Activated CD8-positive, alpha-beta T cell treated with anti-CD3 and anti-CD28 coated beads, Interleukin-2, amount 10 ng/mL, durations not matched to agents 7 days and 5 days (primary cell): Measurements from ENCODE around the gene LPCAT2. TPM values are rescaled to one million over a fixed set of nuclear protein-coding genes. Genes with fewer than 3 reads are reported as not detected.

ENCODE experiments used
- ATAC-seq: fragments of 150-1000 bp; cut with Tn5 transposase; one replicate; pipeline ENCODE4 v1.10.0; 2021; ENCODE audit warnings: moderate library complexity
- CTCF ChIA-PET: fragments of 350-600 bp; sonication (Branson Sonifier 250); formaldehyde crosslinking; loops from one replicate; lab custom pipeline; 2021; ENCODE audit warnings: antibody characterized with exemption; lab: Charles Lee
- POLR2A ChIA-PET: fragments of 350-600 bp; sonication (Branson Sonifier 250); formaldehyde crosslinking; loops from one replicate; lab custom pipeline; 2021; ENCODE audit warnings: antibody characterized with exemption; lab: Charles Lee
- DNase-seq: peaks from one replicate; pipeline ENCODE4 v3.0.0-alpha.2; 2020
- H3K27ac Mint-ChIP-seq: one replicate; pipeline ENCODE4 v1.8.0; 2021; ENCODE audit warnings: mild to moderate bottlenecking, mixed read lengths
- H3K27me3 Mint-ChIP-seq: one replicate; pipeline ENCODE4 v1.8.0; 2021; ENCODE audit warnings: low read depth, mixed read lengths
- H3K36me3 Mint-ChIP-seq: one replicate; pipeline ENCODE4 v1.8.0; 2021; ENCODE audit warnings: low read depth, mixed read lengths
- H3K4me1 Mint-ChIP-seq: one replicate; pipeline ENCODE4 v1.8.0; 2021; ENCODE audit warnings: low read depth, mixed read lengths
- H3K4me3 Mint-ChIP-seq: one replicate; pipeline ENCODE4 v1.8.0; 2021; ENCODE audit warnings: mild to moderate bottlenecking, mixed read lengths
- H3K9me3 Mint-ChIP-seq: one replicate; pipeline ENCODE4 v1.8.0; 2022; ENCODE audit warnings: mixed read lengths; ENCODE audit not compliant: insufficient read depth
- total RNA-seq, 2 experiments: library from RNA; stranded (reverse); gene quantifications; one replicate each; pipeline ENCODE4 v1.2.3, GENCODE V29; 2021

LPCAT2 gene
- total RNA-seq, 2 experiments from 2014 or later, result 0.37 TPM; not detected in 1

- no peak for DNase-seq
- Mint-ChIP-seq H3K4me3 (no peak overlapping the region), H3K27me3 (no peaks in the 10 kb centered on the region), H3K27ac (no peak overlapping the region), H3K36me3 (no peaks in the 10 kb centered on the region), H3K4me1 (no peaks in the 10 kb centered on the region), H3K9me3 (no peaks in the 10 kb centered on the region)
- ChIA-PET POLR2A (no interaction called here), CTCF (no interaction called here)
- ATAC-seq, result no peak
Observed at GRCh38 chr16:55487048-55487803, 21.6 kb upstream of the LPCAT2 start.

DNA sequence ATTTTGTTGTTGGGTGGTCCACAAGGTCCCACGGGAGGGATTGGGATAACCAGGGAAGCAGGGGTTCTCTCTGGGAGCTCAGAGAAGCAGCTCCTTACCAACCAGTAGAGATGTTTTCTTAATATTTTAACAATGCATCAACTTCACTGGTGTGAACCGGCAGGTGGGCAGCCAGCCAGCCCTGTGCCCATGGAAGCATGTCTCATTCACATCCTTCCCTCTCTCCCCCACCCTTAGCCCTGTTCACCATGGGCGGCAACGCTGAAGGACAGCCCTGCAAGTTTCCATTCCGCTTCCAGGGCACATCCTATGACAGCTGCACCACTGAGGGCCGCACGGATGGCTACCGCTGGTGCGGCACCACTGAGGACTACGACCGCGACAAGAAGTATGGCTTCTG is 20.6 kb upstream of the LPCAT2 start:
- Mint-ChIP-seq H3K9me3 (no peaks in the 10 kb centered on the region), H3K27ac (no peak overlapping the region), H3K36me3 (no peaks in the 10 kb centered on the region), H3K27me3 (no peaks in the 10 kb centered on the region), H3K4me3 (no peak overlapping the region), H3K4me1 (no peaks in the 10 kb centered on the region)
- ChIA-PET CTCF (no interaction called here), POLR2A (no interaction called here)
- no peak for DNase-seq
- no peak for ATAC-seq

GRCh38 chr16:55489119-55489955 is 19.5 kb upstream of the LPCAT2 start:
- ATAC-seq (no peak), DNase-seq (no peak)
- Mint-ChIP-seq H3K27ac (no peak overlapping the region), H3K4me3 (no peak overlapping the region), H3K27me3 (no peaks in the 10 kb centered on the region), H3K4me1 (no peaks in the 10 kb centered on the region), H3K9me3 (no peaks in the 10 kb centered on the region), H3K36me3 (no peaks in the 10 kb centered on the region)
- ChIA-PET POLR2A (no interaction called here), CTCF (no interaction called here)

GRCh38 chr16:55489956-55490265 is 19.0 kb upstream of the LPCAT2 start:
- Mint-ChIP-seq H3K27me3 (no peaks in the 10 kb centered on the region), H3K36me3 (no peaks in the 10 kb centered on the region), H3K9me3 (no peaks in the 10 kb centered on the region), H3K27ac (no peak overlapping the region), H3K4me1 (no peaks in the 10 kb centered on the region), H3K4me3 (no peak overlapping the region)
- DNase-seq (no peak), ATAC-seq (no peak)
- POLR2A ChIA-PET, result no interaction called here
- CTCF ChIA-PET, result interaction anchor here (1.6 kb wide), 1 partner anchor 24 kb away, joined by 4 read pairs; no protein-coding TSS in a partner anchor

DNA sequence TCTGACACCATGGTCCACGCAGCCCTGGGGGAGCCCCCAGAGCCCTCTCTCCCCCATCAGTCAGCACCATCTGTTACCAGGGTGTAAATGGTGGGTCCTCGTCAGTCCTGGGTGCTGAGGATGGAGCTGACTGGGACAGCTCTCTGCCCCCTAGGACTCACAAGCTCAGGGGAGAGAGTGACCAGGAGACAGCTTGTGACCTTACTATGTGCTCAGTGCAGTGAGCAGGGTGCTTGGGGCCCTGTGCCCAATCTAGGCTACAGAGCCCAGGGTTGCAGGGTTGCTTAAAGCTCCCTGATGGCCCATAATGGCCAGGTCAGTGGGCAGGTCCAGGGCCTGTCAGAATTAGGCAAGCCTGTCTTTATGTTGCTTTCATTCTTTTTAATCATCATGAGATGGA is 18.6 kb upstream of the LPCAT2 start:
- H3K4me3 Mint-ChIP-seq, result no peak overlapping the region
- no peaks in the 10 kb centered on the region for H3K4me1 Mint-ChIP-seq
- POLR2A ChIA-PET, result no interaction called here
- no peaks in the 10 kb centered on the region for H3K27me3 Mint-ChIP-seq
- no peaks in the 10 kb centered on the region for H3K9me3 Mint-ChIP-seq
- no peaks in the 10 kb centered on the region for H3K36me3 Mint-ChIP-seq
- no peak overlapping the region for H3K27ac Mint-ChIP-seq
- CTCF ChIA-PET, result interaction anchor here (1.6 kb wide), 1 partner anchor 25 kb away, joined by 4 read pairs; no protein-coding TSS in a partner anchor
- ATAC-seq (no peak), DNase-seq (no peak)

DNA sequence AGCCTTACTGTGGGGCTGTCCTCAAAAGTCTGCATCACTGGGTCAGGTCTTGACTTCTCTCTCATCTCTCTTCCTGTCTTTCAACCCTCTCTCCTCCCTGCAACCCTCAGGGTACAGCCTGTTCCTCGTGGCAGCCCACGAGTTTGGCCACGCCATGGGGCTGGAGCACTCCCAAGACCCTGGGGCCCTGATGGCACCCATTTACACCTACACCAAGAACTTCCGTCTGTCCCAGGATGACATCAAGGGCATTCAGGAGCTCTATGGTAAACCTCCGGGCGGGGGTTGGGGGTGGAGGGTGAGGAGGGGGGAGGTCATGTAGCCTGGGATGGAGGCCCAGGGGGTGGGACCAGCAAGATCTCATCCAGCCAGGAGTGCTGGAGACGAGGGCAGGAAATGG is 17.2 kb upstream of the LPCAT2 start:
- Mint-ChIP-seq H3K27ac (no peak overlapping the region), H3K27me3 (no peaks in the 10 kb centered on the region), H3K4me1 (peaks cover under 1% of the 10 kb centered on the region), H3K36me3 (no peaks in the 10 kb centered on the region), H3K4me3 (no peak overlapping the region), H3K9me3 (no peaks in the 10 kb centered on the region)
- ATAC-seq (no peak), DNase-seq (no peak)
- CTCF ChIA-PET, result no interaction called here
- POLR2A ChIA-PET, result no interaction called here

DNA sequence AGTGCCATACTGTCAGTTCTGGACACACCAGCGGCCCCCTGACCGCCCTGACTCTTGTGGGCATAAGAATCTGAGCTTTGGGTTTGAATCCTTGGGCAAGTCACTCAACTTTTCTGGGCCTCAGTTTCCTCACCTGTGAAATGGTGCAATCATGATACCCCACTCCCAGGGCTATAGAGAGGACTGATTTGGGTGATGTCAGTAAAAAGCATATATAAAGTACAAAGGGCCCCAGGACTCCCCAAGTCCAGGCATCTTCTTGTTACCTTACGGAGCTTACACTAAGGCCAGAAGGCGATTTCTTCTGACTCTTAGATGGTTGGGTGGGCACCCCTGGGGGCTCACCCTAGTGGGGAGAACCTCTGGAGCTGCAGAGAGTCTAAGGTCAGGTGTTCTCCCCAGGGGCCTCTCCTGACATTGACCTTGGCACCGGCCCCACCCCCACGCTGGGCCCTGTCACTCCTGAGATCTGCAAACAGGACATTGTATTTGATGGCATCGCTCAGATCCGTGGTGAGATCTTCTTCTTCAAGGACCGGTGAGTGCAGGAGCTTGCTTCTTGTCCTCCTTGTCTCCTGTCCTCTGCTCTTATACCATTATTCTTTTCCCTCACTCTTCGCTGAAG is 16.0 kb upstream of the LPCAT2 start:
- ATAC-seq, result no peak
- POLR2A ChIA-PET, result no interaction called here

GRCh38 chr16:55494994-55495421 is 13.9 kb upstream of the LPCAT2 start:
- CTCF ChIA-PET, result no interaction called here

More for the DNA sequence above, 16.0 kb upstream of the LPCAT2 start:
- Mint-ChIP-seq H3K4me1 (peaks cover 5% of the 10 kb centered on the region), H3K36me3 (no peaks in the 10 kb centered on the region), H3K27ac (no peak overlapping the region), H3K9me3 (no peaks in the 10 kb centered on the region), H3K4me3 (no peak overlapping the region), H3K27me3 (peaks cover 2% of the 10 kb centered on the region)
- CTCF ChIA-PET, result no interaction called here
- no peak for DNase-seq

DNA sequence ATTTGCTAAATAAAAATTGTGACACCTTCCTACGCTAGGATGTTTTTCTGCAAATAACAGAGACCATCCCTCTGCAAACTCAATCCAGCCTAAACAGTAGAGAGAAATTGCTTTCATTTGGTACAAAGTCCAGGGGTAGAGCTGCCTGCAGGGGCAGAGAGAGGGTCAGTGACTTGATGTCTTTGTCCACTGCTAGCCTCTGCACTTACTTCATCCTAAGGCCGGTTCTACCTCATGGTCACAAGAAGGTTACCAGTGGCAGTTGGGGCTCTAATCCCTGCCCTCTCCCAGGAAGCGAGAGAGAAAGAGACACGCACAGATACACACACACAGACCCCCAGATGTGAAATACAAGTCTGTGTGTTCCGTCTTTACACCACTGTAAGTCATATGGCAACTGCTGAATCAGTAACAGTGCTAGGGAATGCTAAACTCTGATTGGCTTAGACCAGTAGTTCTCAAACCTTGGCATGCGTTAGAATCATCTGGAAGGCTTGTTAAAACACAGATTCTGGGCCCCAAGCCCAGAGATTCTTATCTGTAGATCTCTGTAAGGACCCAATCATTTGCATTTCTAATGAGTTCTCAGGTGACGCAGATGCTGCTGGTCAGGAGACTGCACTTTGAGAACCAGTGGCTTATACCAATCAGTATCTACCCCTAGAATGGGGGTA is 13.1 kb upstream of the LPCAT2 start:
- POLR2A ChIA-PET, result no interaction called here
- no peak overlapping the region for H3K27ac Mint-ChIP-seq
- H3K4me3 Mint-ChIP-seq, result no peak overlapping the region
- peaks cover 2% of the 10 kb centered on the region for H3K27me3 Mint-ChIP-seq
- peaks cover 21% of the 10 kb centered on the region for H3K4me1 Mint-ChIP-seq
- ATAC-seq (no peak), DNase-seq (no peak)
- no peaks in the 10 kb centered on the region for H3K36me3 Mint-ChIP-seq
- no peaks in the 10 kb centered on the region for H3K9me3 Mint-ChIP-seq
- CTCF ChIA-PET, result no interaction called here

More at GRCh38 chr16:55494994-55495421, 13.9 kb upstream of the LPCAT2 start:
- H3K27me3 Mint-ChIP-seq, result peaks cover 2% of the 10 kb centered on the region
- no peaks in the 10 kb centered on the region for H3K36me3 Mint-ChIP-seq
- ATAC-seq (no peak), DNase-seq (no peak)
- no peak overlapping the region for H3K4me3 Mint-ChIP-seq
- peaks cover 14% of the 10 kb centered on the region for H3K4me1 Mint-ChIP-seq
- H3K9me3 Mint-ChIP-seq, result no peaks in the 10 kb centered on the region
- no peak overlapping the region for H3K27ac Mint-ChIP-seq
- POLR2A ChIA-PET, result no interaction called here

- no peak overlapping the region for H3K27ac Mint-ChIP-seq
- no peaks in the 10 kb centered on the region for H3K9me3 Mint-ChIP-seq
- DNase-seq (no peak), ATAC-seq (no peak)
- H3K4me1 Mint-ChIP-seq, result peaks cover 23% of the 10 kb centered on the region
- H3K36me3 Mint-ChIP-seq, result no peaks in the 10 kb centered on the region
- no peak overlapping the region for H3K4me3 Mint-ChIP-seq
- POLR2A ChIA-PET, result no interaction called here
- CTCF ChIA-PET, result no interaction called here
- H3K27me3 Mint-ChIP-seq, result peaks cover 2% of the 10 kb centered on the region
Observed at GRCh38 chr16:55496509-55497145, 12.2 kb upstream of the LPCAT2 start.

GRCh38 chr16:55497558-55497957 is 11.3 kb upstream of the LPCAT2 start:
- H3K27ac Mint-ChIP-seq, result no peak overlapping the region
- POLR2A ChIA-PET, result no interaction called here
- H3K9me3 Mint-ChIP-seq, result no peaks in the 10 kb centered on the region
- CTCF ChIA-PET, result no interaction called here
- H3K36me3 Mint-ChIP-seq, result no peaks in the 10 kb centered on the region
- ATAC-seq, result no peak
- peaks cover 23% of the 10 kb centered on the region for H3K4me1 Mint-ChIP-seq
- peaks cover 2% of the 10 kb centered on the region for H3K27me3 Mint-ChIP-seq
- H3K4me3 Mint-ChIP-seq, result no peak overlapping the region
- DNase-seq, result no peak
